GM19023 (cell line): ENCODE measurements around the gene CABP2.
"Not testable (repeated sequence)": the region's sequence is repeated elsewhere in the genome, so short reads cannot be mapped to it uniquely, and the experiment has no call there.

Source experiments
- ATAC-seq: cut with Tn5 transposase; IDR thresholded peaks from one replicate; pipeline ENCODE4 v1.9.1; 2021; ENCODE audit warnings: mild to moderate bottlenecking, moderate library complexity; ENCODE audit not compliant: unreplicated experiment

Gene CABP2

DNA sequence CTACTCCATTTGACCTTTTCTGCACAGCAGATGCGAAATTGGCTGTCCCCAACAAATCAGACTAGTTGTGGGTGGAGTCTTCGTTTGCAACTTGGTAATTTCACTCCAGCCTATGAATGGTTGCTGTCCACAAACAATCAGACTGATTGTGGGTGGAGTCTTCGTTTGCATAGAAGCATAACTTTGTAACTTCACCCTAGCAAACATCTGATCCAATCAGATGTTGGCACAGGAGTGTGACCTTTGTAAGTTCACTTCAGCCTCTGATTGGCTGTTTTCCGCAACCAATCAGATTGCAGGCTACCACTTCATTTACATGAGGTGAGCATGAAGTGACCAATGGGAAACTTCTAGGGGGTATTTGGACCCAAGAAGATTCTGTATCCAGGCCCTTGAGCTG is 16.3 kb upstream of the CABP2 start:
- no peak for ATAC-seq

DNA sequence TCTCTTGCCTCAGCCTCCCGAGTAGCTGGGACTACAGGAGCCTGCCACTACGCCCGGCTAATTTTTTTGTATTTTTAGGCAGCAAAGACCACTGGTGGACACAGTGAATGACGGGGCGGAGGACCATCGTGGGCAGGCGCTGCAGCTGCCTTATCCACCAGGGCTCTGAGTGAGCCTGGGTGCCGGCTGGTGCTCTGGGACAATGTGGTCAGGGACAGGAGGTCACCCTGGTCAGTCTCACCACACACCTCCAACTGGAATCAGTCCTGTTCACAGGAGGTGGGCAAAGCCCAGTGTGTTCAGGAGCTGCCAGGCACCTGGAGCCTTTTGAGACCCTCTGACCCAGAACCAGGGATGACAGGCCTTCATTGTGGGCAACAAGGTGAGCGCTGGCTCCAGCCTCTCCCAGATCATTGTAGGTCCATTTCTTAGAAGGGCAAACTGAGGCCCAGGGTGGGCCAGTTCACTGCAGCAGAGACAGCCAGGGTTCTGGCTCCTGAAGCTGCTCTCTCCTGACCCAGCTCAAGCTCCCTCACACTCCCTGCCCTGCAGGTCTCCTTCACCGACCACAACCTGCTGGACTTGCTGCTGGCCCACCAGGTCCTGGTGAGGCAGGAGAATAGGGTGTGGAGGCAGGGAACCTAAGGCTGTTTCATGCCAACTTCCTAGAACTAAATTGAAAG is 15.7 kb upstream of the CABP2 start:
- no peak for ATAC-seq

DNA sequence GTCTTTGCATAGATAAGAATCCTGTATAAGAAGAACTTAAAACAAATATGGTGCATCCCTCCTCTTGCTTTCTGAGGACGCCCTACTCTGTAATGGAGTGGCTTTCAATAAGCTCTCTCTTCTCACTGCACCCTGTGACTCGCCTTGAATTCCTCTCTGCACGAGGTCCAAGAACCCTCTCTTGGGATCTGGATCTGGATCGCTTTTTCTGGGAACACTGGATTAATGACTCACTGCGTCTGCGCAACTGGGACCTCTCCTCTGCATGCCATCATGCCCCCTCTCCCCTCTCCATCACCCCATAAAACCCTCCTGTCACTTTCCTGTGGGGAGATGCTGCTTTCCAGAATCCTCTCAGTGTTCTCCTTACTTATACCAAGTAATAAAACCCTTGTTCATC is 15.1 kb upstream of the CABP2 start:
- ATAC-seq = no peak

DNA sequence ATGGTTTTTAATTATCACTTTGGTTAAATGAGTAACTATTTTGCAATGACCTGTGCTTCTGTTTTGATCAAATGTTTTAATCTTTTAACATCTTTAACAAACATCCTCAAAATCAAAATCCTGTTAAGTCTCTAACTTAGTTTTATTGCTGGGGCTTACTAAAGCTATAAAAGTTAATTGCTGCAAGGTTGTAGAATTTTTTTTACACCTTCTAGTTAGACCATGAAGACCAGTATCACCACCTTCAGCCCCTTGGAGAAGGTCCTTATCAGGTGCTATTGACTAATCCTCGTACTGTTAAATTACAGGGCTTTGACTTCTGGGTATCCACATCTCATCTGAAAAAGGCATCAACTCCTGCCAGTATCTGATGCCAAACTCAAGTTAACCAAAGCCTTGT is 12.3 kb upstream of the CABP2 start:
- no peak for ATAC-seq

DNA sequence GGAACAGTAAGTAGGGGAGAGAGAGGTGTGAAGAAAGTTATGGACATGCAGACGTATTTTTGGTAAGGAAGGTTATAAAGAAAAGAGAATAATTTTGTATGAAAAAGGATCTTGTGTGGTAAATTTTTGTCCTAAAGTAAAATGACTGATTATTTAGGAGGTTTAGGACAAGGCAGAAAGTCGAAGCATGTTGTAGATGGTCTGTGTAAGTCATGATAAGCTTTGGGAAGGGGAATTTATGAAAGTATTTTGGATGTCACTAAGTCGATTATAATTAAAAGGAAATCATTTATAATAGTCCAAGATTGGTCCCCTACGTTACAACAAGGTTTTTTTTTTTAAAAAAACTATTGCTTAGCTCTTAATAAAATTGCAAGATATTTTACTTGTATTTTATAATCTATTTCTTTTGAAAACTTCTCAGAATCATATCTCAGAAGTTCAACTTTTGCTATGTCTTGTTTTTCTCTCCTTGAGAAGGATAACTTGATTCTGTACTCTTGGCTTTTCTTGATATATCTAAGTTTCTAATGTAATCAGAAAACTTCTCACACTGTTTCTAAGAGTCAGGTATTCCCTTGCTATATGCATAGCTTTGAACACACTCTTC is 10.9 kb upstream of the CABP2 start:
- no peak for ATAC-seq

DNA sequence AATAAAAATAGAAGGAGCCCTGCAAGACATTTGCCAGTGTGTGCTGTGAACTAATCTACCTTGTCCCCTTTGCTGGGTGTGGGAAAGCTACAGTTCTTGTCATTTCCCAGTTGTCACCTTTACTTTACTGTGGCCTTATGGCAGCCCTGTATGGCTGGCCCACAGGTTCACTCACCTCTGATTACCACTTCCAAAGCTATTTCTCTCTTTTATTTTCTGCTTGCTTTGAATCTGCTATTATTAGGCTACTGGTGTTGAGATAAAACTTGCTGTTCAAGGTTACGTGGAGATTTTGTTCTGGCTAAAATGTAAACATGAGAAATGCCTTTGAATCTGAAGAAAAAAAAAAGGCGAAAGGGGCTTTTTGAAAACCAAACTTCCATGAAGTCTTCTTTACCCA is 9.6 kb upstream of the CABP2 start:
- no peak for ATAC-seq

DNA sequence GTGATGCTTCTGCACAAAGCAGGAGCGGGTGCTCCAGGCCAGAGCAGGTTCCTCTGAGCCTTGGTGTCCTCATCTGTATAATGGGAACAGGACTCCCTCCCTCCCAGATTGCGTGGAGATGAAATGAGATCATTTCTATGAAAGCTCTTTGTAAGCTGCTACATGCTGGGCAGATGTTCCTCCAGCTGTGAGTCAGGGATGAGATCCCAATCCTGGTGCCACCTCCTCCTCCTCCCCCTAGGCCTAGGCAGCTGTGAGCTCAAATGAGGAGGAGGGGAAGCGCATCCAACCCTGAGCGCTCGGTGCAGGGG is 7.0 kb upstream of the CABP2 start:
- no peak for ATAC-seq

DNA sequence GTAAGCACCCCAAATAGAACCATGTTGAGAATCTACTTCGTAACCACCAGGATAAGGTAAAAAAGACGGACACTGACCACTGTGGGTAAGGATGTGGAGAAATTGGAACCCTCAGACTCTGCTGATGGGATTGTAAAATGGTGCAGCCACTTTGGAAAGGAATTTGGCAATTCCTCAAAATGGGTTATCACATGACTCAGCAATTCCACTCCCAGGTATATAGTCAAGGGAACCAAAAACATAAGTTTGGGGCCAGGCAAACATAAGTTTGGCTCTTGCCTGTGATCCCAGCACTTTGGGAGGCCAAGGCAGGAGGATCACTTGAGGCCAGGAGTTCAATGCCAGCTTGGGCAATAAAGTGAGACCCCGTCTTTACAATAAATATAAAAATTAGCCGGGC is 5.1 kb upstream of the CABP2 start:
- ATAC-seq = no peak

DNA sequence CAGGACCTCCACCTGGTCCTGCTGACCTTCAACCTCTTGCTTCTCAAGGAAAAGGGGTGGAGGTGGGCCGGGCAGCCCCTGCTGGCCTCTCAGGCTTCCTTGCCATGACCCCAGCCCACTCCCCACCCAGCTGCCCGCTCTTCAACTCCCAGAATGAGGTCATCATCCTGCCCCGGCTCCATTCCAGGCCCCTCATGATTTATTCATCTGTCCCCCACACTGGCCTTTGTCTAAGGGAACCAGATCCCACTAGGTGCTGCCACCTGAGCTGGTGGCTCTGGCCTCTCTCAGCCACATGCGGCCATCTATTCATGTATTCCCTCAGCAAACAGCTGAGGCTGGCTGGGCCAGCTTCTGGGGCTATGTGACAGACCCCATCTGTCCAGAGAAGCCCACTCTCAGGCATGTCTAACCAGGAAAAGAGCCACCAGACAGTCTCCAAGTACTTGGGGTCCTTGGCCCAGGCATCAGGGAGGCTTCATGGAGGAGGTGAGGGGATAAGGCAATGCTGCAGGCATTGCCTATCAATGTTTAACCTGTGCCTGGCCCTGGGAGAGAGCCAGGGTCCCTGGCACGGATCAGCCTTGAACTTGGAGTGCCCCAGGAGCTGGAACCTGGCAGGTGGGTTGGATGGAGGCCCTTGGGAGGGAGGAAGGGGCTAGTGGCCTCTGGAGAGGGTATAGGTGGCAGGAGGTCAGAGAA is 2.2 kb upstream of the CABP2 start:
- no peak for ATAC-seq

DNA sequence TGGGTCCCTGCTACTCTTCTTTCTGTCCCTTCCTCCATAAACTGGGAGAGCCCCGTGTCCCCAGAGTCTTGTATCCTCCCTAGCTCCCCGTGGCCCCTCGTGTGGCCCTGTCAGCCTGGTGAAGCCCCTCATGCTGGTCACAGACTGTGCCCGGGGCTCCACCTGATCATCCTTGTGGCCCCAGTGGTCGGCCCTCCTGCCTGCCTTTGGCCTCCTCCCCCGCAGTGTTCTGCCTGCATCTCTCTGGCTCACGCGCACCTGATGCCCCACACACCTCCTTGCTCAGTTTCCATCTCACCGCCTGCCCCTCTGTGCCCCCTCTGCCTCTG is 1.2 kb upstream of the CABP2 start:
- no peak for ATAC-seq

DNA sequence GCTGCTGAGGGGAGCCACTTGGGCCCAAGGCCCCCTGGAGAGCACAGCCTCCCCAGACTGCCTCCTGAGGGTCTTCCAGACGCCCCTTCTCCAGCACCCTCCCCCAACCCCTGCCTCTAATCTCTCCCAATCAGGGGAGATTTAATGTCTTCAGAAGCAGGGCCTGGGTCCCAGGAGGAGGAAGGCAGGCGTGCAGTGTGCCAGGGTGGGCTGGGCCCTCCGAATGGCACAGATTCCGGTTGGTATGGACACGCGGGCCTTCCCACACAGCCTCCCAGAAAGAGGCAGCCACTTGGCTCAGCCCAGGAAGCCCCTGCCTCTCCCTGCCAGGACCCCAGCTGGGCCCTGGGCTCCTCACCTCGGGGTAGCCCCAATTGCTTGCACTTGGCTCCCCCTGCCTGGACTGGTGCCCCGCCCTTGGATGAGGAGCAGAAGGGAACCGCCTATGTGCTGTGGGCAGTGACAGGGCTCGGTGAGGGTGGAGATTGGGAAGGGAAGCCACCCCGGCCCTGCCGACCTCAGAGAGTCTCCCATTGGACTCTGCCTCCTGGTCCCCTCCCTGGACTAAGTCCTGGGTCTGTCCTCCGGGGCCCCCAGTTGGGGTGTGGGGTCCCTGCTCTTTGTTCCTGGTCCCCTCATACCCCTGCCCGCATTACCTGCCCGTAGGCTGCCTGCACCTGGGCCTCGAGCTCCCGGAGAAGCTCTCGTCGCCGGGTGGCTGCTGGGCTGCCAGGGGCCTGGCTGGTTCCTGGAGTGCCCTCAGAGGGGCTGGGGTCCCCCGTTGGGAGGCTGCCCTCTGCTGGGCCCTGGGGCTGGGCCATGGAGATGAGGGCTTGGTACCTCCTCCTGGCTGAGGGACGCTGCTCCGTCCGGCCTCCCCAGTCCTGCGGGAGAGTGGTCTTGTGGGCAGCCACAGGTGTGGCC is 572 bp upstream of the CABP2 start:
- no peak for ATAC-seq

DNA sequence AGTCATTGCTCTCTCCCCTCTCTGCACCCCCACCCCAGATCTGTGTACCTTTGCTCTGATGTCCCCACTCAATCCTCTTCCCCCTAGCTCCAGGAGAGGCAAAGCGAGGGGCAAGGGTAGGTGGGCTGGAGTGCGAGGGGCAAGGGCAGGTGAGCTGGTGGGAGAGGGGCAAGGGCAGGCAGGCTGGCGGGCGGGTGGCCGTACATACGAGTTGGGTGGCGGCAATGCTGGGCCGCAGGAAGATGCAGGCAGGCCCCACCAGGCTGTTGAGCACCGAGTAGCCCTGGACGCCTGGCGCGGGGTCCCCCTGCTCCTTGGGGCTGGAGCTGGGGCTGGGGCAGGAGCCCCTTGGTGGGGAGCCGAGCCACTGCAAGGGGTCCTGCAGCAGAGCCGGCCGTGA is 908 bp downstream of the CABP2 start:
- ATAC-seq = no peak

DNA sequence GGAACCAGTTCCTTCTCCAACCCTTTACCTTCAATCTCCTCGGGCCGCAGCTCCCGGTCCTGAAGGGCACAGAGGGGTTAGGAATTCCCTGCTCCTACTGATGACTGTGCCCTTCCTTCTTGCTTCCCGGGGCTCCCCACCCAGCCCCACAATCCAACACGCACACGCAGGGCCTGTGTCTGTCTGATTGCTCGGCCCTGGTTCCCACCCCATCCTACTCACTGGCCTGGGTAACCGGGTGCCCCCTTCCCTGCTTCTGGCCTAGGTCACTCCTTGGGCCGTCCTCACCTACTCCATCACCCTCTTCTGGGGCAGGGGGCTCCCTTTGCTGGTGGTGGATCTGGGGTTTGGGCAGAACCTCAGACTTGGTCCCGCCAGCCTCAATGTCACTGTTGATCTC is 1.3 kb downstream of the CABP2 start:
- ATAC-seq = no peak

DNA sequence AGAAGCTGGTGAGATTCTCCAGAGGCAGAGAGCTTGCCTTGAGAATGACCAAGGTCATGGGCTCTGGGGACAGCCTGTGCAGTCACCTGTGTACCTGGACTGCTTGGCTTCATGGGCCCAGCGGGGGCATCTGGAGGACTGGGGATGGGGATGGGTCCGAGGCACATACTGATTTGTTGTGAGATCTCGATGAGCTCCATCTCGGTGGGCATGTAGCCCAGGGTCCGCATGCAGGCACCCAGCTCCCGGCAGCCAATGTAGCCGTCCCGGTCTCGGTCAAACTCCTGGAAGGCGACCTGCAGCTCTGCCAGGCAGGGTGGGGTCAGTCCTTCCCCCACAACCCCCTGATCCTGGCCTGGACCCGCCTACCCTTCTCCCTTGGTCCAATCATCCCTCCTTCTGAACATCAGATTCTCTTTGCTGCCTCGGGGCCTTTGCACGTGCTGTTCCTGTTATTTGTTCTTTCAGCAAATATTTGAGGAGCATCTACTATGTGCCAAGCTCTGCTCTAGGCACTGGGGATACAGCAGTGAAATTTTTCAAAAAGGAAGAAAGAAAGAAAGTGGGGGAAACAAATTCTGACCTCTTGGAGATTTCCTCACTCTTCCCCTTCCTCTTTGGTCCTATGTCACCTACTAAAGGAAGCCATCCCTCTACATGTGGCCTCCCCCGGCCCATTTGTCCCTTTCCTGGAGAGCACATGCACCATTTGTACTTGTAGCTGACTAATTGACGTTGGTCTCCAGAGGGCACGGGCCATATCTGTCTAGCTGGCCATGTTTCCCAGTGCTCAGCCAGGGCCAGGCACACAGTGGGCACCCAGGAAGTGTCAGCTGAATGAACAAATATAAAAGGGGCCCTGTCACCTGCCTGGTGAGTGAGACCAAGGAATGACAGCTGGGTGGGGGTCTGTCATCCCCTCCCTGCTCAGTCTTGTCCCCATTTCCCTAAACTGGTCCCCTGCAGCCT is 2.1 kb downstream of the CABP2 start:
- ATAC-seq = no peak

DNA sequence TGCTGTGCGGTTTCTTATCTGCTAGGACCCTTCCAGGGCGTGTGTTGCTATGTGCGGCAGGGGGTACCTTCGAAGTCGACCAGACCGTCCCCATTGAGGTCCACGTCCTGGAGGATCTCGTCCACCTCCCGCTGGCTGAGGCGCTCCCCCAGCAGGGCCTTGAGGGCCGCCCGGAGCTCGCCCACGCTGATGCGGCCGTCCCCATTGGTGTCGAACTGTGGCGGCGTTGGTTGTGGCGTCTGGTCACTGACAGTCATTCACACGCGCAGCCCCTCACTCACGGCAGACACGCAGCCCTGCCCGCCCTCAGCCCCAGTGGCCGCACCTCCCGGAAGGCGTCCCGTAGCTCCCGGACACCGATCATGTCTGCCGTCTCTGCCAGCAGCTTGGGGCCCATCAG is 3.5 kb downstream of the CABP2 start:
- ATAC-seq = no peak

DNA sequence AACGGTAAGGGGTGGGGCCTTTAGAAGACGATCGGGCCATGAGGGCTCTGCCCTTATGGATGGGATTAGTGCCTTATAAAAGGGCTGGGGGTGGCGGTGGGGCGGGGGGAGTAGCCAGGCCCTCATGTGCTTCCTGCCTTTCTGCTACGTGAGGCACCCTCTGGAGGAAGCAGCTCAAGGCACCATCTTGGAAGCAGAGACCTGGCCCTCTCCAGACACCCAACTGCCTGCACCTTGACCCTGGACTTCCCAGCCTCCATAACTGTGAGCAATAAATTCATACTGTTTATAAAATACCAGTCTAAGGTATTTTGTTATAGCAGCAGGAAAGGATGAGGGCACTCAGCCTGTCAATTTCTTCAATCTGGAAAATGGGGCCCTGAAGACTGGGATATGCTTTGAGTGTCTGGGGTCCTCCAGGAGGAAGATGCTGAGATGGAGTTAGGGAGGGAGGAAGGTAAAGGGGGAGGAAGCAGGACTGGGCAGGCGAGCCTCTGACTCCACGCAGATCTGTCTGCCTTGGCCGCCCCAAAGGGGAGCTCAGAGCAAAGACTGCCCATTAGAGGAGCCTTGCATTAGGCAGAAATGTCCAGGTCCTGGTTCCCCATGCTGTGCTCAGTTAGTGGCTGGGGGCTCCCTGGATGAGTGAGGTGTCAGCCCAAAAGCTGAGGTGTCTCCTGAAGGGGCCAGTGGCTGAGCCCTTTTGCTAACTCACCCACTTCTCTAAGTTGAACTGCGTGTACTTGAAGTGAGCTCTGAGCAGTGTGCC is 5.3 kb downstream of the CABP2 start:
- ATAC-seq = no peak

DNA sequence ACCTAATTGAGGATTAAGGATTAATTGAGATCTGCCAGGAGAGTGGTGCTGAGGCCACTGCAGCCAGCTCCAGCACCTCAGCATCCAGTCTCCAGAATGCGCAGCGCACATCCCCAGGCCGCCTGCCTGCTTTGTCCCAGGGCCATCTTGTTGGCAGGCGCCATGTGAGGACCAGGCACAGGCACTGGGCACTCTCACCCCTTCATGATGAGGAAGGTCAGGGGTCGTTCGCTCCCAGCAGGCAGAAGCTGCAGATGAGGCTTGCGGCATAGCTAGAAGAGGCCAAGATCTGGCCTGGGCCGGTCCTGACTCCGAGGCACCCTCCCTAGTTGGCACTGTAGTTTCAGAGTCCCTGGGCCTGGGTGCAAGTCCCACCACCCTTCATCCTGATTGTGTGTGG is 6.4 kb downstream of the CABP2 start:
- no peak for ATAC-seq

DNA sequence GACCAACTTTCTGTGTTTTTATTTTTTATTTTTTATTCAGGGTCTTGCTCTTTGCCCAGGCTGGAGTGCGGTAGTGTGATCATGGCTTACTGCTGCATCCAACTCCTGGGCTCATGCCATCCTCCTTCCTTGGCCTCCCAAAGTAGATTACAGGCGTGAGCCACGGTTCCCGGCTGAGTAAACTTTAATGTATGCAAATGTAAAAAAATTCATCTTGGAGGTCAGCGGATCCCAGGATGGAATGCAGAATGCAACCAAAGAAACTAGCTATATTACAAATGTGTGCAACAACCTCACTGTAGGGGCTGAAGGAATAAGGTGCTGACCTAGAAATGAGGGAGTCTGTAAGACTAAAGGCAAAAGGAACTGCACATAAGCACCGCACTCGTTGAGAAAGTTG is 9.1 kb downstream of the CABP2 start:
- ATAC-seq = no peak

DNA sequence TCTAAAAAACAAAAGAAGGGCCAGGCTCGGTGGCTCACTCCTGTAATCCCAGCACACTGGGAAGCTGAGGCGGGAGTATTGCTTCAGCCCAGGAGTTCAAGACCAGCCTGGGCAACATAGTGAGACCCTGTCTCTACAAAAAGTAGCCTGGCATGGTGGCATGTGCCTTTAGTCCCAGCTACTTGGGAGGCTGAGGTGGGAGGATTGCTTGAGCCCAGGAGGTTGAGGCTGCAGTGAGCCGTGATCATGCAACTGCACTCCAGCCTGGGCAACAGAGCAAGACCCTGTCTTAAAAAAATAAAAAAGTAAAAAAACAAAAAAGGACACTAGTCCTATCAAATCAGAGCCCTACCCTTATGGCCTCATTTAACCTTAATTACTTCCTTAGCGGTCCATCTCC is 11.7 kb downstream of the CABP2 start:
- not testable (repeated sequence) for ATAC-seq

DNA sequence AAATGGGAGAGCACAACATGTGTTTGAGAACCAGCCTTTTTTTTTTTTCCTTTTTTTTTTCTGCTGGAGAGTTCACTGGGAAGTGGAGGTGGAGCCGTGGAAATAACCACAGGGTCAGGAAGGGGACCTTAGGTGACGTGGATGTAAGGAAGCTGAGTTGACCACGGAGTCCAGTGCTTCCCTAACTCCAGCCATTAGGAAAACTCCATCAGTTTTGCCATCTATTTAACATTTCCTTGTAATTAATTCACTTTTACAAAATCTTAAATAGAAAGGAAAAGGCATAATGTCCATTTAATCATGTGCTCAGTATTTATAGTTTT is 13.3 kb downstream of the CABP2 start:
- no peak for ATAC-seq
